22Rv1 (cell line): ENCODE results near the gene SH3RF3.

Source experiments
- H3K27ac ChIP-seq: fragments of 450-650 bp; 2 replicates; pipeline ENCODE4 v1.5.1; 2017
- ZFX ChIP-seq: fragments of 450-650 bp; IDR thresholded peaks from 2 replicates; pipeline ENCODE4 v1.6.1; 2017; ENCODE audit warnings: antibody characterized with exemption, borderline replicate concordance
- TF ChIP-seq, protein P1 (sequence below): fragments of 450-650 bp; IDR thresholded peaks from 2 replicates; pipeline ENCODE4 v1.5.1; 2017; ENCODE audit warnings: mild to moderate bottlenecking

Gene SH3RF3

DNA sequence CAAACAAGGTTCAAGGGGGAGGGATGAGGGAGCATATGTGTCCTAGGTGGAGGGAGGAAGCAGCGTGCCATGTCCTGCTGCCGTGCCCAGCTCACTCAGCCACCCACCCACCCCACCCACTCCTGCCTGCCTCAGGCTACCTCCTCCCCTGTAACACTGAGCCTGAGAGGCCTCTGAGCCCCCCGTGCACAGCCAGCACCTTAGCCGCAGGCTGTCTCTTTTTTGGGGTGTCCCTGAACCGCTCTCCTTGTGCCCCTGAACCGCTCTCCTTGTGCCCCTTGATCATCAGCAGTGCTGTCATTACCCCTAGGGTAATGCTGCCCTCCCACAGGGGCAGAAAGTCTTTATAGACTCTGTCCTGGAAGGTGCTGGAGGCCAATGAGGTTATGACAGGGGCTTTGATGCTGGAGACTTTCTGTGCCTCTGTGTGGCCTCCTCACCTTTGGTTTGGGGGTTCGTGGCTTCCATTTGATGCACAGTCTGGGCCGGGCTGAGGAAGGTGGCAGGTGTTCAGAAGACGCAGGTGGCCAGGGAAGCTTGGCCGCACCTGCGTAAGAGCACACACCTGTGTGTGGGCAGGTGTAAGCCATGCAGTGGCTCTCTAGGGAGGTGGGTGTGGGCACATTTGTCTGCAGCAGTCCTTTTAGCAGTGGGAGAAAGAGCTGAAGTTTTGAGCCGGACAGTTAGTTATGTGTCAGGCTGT is 344.8 kb downstream of the SH3RF3 start:
- H3K27ac ChIP-seq = no peak overlapping the region
- TF ChIP-seq, protein P1, sequence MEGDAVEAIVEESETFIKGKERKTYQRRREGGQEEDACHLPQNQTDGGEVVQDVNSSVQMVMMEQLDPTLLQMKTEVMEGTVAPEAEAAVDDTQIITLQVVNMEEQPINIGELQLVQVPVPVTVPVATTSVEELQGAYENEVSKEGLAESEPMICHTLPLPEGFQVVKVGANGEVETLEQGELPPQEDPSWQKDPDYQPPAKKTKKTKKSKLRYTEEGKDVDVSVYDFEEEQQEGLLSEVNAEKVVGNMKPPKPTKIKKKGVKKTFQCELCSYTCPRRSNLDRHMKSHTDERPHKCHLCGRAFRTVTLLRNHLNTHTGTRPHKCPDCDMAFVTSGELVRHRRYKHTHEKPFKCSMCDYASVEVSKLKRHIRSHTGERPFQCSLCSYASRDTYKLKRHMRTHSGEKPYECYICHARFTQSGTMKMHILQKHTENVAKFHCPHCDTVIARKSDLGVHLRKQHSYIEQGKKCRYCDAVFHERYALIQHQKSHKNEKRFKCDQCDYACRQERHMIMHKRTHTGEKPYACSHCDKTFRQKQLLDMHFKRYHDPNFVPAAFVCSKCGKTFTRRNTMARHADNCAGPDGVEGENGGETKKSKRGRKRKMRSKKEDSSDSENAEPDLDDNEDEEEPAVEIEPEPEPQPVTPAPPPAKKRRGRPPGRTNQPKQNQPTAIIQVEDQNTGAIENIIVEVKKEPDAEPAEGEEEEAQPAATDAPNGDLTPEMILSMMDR = no peak
- no peak for TF ChIP-seq ZFX

DNA sequence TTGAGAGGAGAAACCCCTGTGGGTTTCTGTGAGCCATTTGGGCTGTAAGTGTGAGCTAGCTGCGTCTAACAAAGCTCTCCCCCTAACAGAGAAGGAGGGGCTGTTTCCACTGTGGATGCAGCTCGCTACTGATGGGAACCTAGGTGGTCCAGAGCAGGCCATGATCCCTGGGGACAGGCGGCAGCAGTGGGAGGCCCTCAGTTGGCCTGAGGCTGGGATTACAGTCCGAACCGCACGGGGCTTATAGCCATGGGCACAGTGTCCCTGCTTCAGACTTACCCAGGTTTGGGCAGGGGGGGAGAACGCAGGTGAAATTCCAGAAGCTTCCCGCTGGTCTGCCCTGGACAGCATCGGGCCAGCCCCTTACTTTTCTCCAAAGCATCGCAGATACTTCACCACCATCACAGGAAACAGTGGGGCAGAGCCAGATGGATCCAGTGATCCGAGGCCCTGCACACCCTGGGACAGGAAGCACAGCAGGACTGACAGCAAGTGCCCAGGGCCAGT is 345.4 kb downstream of the SH3RF3 start:
- H3K27ac ChIP-seq = no peak overlapping the region
- TF ChIP-seq, protein P1 = no peak
- no peak for TF ChIP-seq ZFX

GRCh38 chr2:109475531-109476210 is 346.7 kb downstream of the SH3RF3 start:
- no peak overlapping the region for H3K27ac ChIP-seq
- no peak for TF ChIP-seq ZFX
- TF ChIP-seq, protein P1 = no peak

GRCh38 chr2:109476641-109477441 is 347.8 kb downstream of the SH3RF3 start:
- TF ChIP-seq, protein P1 = no peak
- no peak for TF ChIP-seq ZFX

DNA sequence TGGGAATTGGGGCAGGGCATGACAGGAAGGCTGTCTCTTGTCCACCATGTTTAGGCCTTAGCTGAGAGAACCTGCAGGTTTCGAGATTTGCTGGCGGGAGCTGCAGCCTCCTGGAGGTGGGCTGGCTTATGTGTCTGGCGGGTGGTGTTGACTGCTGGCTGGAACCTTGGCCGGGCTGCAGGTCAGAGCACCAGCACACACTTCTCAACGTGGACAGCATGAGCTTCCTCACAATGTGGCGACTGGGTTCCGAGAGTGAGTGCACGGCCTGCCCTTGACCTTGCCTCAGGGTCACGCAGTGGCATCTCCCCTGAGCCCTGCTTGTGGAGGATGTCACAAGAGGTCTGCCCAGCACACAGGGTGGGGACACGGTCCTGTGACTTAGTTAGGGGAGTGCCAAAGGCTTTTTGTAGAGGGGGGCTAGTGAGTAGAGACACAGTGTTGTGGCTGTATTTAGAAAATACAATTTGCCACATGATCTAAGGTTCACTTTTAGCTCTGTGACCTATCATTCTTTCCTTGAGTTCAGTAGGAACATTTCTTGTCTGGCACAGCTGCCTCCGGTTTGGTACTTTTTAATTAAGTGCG is 350.0 kb downstream of the SH3RF3 start:
- no peak overlapping the region for H3K27ac ChIP-seq
- TF ChIP-seq, protein P1 = no peak
- TF ChIP-seq ZFX = no peak

More at GRCh38 chr2:109476641-109477441, 347.8 kb downstream of the SH3RF3 start:
- H3K27ac ChIP-seq = no peak overlapping the region

DNA sequence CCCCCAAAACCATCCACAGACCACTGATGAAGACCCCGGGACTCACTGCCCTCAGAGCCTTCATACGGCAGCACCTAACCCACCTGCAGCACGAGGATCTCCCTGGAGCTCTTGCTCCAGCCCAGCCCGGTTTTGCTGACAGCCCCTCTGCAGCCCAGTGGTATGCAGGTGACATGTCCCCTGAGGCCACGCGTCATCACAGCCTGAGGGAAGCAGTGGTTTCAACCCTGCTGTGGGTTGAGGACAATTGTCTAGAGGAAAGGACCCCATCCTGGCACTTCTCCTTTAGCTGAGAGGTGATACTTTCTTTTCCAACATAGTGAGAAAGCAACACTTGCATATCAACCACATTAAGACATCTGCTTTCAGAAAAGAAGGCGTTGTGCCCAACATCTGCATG is 350.8 kb downstream of the SH3RF3 start:
- no peak for TF ChIP-seq ZFX
- TF ChIP-seq, protein P1 = no peak
- no peak overlapping the region for H3K27ac ChIP-seq
